ENCODE results near the gene KLF15.

KLF15 gene

DNA sequence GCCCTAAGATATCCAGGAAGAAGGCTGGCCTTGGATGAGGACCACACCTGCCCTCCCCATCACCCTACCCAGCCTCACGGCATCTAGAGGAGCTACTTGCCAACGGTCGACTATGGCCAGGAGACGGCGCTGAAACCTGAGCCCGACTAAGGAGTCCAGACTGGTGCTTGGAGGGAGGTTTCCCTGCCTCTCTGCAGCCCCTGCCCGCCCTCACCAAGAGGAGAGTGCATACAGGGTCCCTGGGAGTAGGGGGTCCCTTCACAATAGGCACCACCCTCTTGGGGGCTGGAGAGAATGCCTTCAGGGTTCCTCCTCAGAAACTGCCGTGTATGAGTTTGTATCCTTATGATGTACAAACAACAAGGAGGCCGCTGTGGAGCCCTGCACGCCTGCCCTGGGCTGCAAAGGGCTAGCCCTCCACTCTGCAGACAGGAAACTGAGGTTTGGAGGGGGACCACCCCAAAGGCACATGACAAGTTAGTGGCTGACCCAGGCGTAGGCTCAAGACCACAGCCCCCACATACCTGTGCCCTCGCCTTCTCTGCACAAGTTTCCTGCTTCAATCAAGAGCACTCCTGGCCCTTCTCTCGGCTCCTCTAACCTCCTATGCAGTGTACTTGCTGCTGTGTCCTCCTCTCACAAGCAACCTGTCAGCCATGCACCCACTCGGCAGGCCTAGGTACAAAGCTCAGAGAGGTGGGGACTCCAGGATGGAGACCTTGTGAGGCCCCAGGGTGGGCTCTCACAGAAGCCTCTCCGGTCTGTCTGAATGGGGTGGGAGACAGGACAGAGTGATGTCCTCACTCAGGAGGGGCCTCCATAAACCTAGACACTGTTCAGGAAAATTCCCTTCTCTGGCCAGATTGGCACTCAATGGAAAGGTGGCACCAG, 7.4 kb downstream of the KLF15 start (continued):
- TF ChIP-seq SP2 (tag by site-specific recombination; IDR thresholded peaks at IDR 0.05) (no peak), ZBTB44 (tag by site-specific recombination; IDR thresholded peaks at IDR 0.05) (no peak), TRIM28 (IDR thresholded peaks at IDR 0.05; ENCODE audit: borderline replicate concordance, low read length) (no peak), ZNF311 (tag by site-specific recombination; IDR thresholded peaks at IDR 0.05; ENCODE audit: borderline replicate concordance) (no peak)
- TF ChIP-seq, protein P1, sequence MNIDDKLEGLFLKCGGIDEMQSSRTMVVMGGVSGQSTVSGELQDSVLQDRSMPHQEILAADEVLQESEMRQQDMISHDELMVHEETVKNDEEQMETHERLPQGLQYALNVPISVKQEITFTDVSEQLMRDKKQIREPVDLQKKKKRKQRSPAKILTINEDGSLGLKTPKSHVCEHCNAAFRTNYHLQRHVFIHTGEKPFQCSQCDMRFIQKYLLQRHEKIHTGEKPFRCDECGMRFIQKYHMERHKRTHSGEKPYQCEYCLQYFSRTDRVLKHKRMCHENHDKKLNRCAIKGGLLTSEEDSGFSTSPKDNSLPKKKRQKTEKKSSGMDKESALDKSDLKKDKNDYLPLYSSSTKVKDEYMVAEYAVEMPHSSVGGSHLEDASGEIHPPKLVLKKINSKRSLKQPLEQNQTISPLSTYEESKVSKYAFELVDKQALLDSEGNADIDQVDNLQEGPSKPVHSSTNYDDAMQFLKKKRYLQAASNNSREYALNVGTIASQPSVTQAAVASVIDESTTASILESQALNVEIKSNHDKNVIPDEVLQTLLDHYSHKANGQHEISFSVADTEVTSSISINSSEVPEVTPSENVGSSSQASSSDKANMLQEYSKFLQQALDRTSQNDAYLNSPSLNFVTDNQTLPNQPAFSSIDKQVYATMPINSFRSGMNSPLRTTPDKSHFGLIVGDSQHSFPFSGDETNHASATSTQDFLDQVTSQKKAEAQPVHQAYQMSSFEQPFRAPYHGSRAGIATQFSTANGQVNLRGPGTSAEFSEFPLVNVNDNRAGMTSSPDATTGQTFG (tag by site-specific recombination; IDR thresholded peaks at IDR 0.05; ENCODE audit: borderline replicate concordance), result no peak

DNA sequence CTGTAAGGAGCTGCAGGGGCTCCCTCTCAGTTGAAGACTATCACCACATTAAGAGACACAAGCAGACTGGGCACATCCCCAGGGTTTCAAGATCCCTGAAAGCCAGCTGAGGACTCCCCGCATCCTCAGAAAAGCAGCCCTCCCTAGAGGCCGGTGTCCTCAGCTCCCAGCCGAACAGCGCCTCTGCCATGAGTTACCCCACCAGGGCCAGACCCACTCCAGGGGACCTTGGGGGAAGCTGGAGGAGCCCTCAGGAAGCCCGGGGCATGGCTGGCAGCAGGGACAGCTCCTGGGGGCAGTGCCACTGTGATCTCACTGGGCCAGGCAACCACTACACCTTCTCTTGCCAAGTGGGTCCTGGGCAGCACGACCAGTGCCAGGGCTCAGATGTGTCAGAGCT, 8.1 kb downstream of the KLF15 start:
- CTCF ChIA-PET, result interaction anchor here (0.6 kb wide), 1 partner anchor 235 kb away, joined by 3 read pairs; no protein-coding TSS in a partner anchor
- no peak for TF ChIP-seq ZNF184 (tag by site-specific recombination; IDR thresholded peaks at IDR 0.05)
- peak; percentile 30; the same call in 1 of the 2 replicates for TF ChIP-seq GLIS1 (tag by site-specific recombination; IDR thresholded peaks at IDR 0.05)
- TF ChIP-seq ZNF626 (tag by site-specific recombination; IDR thresholded peaks at IDR 0.05), result no peak
- TF ChIP-seq ZNF280D (tag by site-specific recombination; IDR thresholded peaks at IDR 0.05), result no peak
- no peak for TF ChIP-seq ZNF654 (tag by site-specific recombination; IDR thresholded peaks at IDR 0.05; ENCODE audit: low read depth)
- no peak for TF ChIP-seq ZNF433 (tag by site-specific recombination; IDR thresholded peaks at IDR 0.05; ENCODE audit: low read depth)
- no peak for TF ChIP-seq ZNF175 (tag by site-specific recombination; IDR thresholded peaks at IDR 0.05)
- peak; percentile 22 for TF ChIP-seq ZIC2 (tag by site-specific recombination; IDR thresholded peaks at IDR 0.05)
- no peak for TF ChIP-seq ZSCAN16 (tag by site-specific recombination; IDR thresholded peaks at IDR 0.05)
- TF ChIP-seq ZNF677 (tag by site-specific recombination; IDR thresholded peaks at IDR 0.05), result no peak
- Histone ChIP-seq H3K9me3 (ENCODE audit: control insufficient read depth, insufficient read depth, low read depth, low read length) (no peaks in the 10 kb centered on the region), H3K4me3 (ENCODE audit: low read depth, low read length) (no peak overlapping the region), H3K4me1 (ENCODE audit: control insufficient read depth, insufficient read depth, low read length) (no peaks in the 10 kb centered on the region), H3K36me3 (ENCODE audit: control insufficient read depth in 2 of 2, insufficient read depth in 1 of 2, low read length in 2 of 2) (peaks cover 0 to 28% of the 10 kb centered on the region in 2 experiments; a peak in 1 of 3 replicates), H3K27ac (ENCODE audit: extremely low read depth, low read depth, low read length) (no peak overlapping the region)
- POLR2A ChIA-PET, result no interaction called here
